Upper lobe of left lung (tissue), 4 donors: ENCODE measurements around the gene CEP128.

Source experiments
- CTCF ChIP-seq, 6 experiments: fragments of 450-650 bp in 4 of 6; fragments of 200-600 bp in 2 of 6; sonication (generic) in 2 of 6; IDR thresholded peaks; one replicate each; pipeline ENCODE4 v1.5.1; 2016 to 2019; ENCODE audit warnings: antibody characterized with exemption in 6 of 6
- EP300 ChIP-seq, 4 donors: sonication (generic); formaldehyde crosslinking; IDR thresholded peaks; one replicate each; pipeline ENCODE4 v1.5.1; 2017; ENCODE audit warnings: antibody characterized with exemption in 4 of 4, control low read depth in 2 of 4
- POLR2AphosphoS5 ChIP-seq, 2 donors: sonication (generic); formaldehyde crosslinking; IDR thresholded peaks; one replicate each; pipeline ENCODE4 v1.5.1; 2017; ENCODE audit warnings: antibody characterized with exemption in 2 of 2

- TF ChIP-seq CTCF (IDR thresholded peaks at IDR 0.05) (no peak), POLR2AphosphoS5 (IDR thresholded peaks at IDR 0.05) (no peak), EP300 (IDR thresholded peaks at IDR 0.05) (no peak)
Observed at GRCh38 chr14:80973931-80974641, 32.5 kb upstream of the CEP128 start.
